ENCODE data around the gene LTBP1.

The LTBP1 gene

GRCh38 chr2:33074197-33074596 is 127.4 kb downstream of the LTBP1 start:
- H3K36me3 ChIP-seq (ENCODE audit: control insufficient read depth, insufficient read depth, low read length) = no peaks in the 10 kb centered on the region
- no peaks in the 10 kb centered on the region for H3K9me3 ChIP-seq (ENCODE audit: control insufficient read depth, insufficient read depth, low read length)
- no peak overlapping the region for H3K4me3 ChIP-seq (ENCODE audit: low read depth, low read length)
- H3K4me1 ChIP-seq (ENCODE audit: control insufficient read depth, insufficient read depth, low read length) = no peaks in the 10 kb centered on the region
- H3K9ac ChIP-seq (ENCODE audit: low read depth, low read length) = no peak overlapping the region
- no peaks in the 10 kb centered on the region for H3K27me3 ChIP-seq (ENCODE audit: control insufficient read depth, insufficient read depth, low read length)

GRCh38 chr2:33077311-33077710 is 130.6 kb downstream of the LTBP1 start:
- H3K4me1 ChIP-seq (ENCODE audit: control insufficient read depth, insufficient read depth, low read length) = no peaks in the 10 kb centered on the region
- H3K27me3 ChIP-seq (ENCODE audit: control insufficient read depth, insufficient read depth, low read length) = peaks cover 10% of the 10 kb centered on the region
- H3K4me3 ChIP-seq (ENCODE audit: low read depth, low read length) = no peak overlapping the region
- H3K9ac ChIP-seq (ENCODE audit: low read depth, low read length) = no peak overlapping the region
- no peaks in the 10 kb centered on the region for H3K36me3 ChIP-seq (ENCODE audit: control insufficient read depth, insufficient read depth, low read length)
- no peaks in the 10 kb centered on the region for H3K9me3 ChIP-seq (ENCODE audit: control insufficient read depth, insufficient read depth, low read length)

- no peak overlapping the region for H3K4me3 ChIP-seq (ENCODE audit: low read depth, low read length)
Observed at GRCh38 chr2:33077844-33078243, 131.1 kb downstream of the LTBP1 start.

GRCh38 chr2:33081691-33082090 is 134.9 kb downstream of the LTBP1 start:
- Histone ChIP-seq H3K27me3 (ENCODE audit: control insufficient read depth, insufficient read depth, low read length) (peaks cover 45% of the 10 kb centered on the region), H3K4me3 (ENCODE audit: low read depth, low read length) (no peak overlapping the region), H3K9me3 (ENCODE audit: control insufficient read depth, insufficient read depth, low read length) (no peaks in the 10 kb centered on the region), H3K9ac (ENCODE audit: low read depth, low read length) (no peak overlapping the region), H3K4me1 (ENCODE audit: control insufficient read depth, insufficient read depth, low read length) (peaks cover 3% of the 10 kb centered on the region), H3K36me3 (ENCODE audit: control insufficient read depth, insufficient read depth, low read length) (no peaks in the 10 kb centered on the region)

More at GRCh38 chr2:33077844-33078243, 131.1 kb downstream of the LTBP1 start:
- H3K36me3 ChIP-seq (ENCODE audit: control insufficient read depth, insufficient read depth, low read length) = no peaks in the 10 kb centered on the region
- no peak overlapping the region for H3K9ac ChIP-seq (ENCODE audit: low read depth, low read length)
- peaks cover 14% of the 10 kb centered on the region for H3K27me3 ChIP-seq (ENCODE audit: control insufficient read depth, insufficient read depth, low read length)
- H3K4me1 ChIP-seq (ENCODE audit: control insufficient read depth, insufficient read depth, low read length) = no peaks in the 10 kb centered on the region
- no peaks in the 10 kb centered on the region for H3K9me3 ChIP-seq (ENCODE audit: control insufficient read depth, insufficient read depth, low read length)

- Histone ChIP-seq H3K36me3 (ENCODE audit: control insufficient read depth, insufficient read depth, low read length) (no peaks in the 10 kb centered on the region), H3K27me3 (ENCODE audit: control insufficient read depth, insufficient read depth, low read length) (peaks cover 45% of the 10 kb centered on the region), H3K9ac (ENCODE audit: low read depth, low read length) (no peak overlapping the region)
Observed at GRCh38 chr2:33083699-33084387, 137.1 kb downstream of the LTBP1 start.

GRCh38 chr2:33084433-33084832 is 137.7 kb downstream of the LTBP1 start:
- Histone ChIP-seq H3K4me3 (ENCODE audit: low read depth, low read length) (no peak overlapping the region), H3K9me3 (ENCODE audit: control insufficient read depth, insufficient read depth, low read length) (no peaks in the 10 kb centered on the region), H3K36me3 (ENCODE audit: control insufficient read depth, insufficient read depth, low read length) (no peaks in the 10 kb centered on the region), H3K4me1 (ENCODE audit: control insufficient read depth, insufficient read depth, low read length) (peaks cover 3% of the 10 kb centered on the region), H3K9ac (ENCODE audit: low read depth, low read length) (no peak overlapping the region), H3K27me3 (ENCODE audit: control insufficient read depth, insufficient read depth, low read length) (peaks cover 45% of the 10 kb centered on the region)

More at GRCh38 chr2:33083699-33084387, 137.1 kb downstream of the LTBP1 start:
- H3K4me3 ChIP-seq (ENCODE audit: low read depth, low read length) = no peak overlapping the region
- no peaks in the 10 kb centered on the region for H3K9me3 ChIP-seq (ENCODE audit: control insufficient read depth, insufficient read depth, low read length)
- peaks cover 3% of the 10 kb centered on the region for H3K4me1 ChIP-seq (ENCODE audit: control insufficient read depth, insufficient read depth, low read length)

GRCh38 chr2:33085646-33086045 is 138.9 kb downstream of the LTBP1 start:
- peaks cover 3% of the 10 kb centered on the region for H3K4me1 ChIP-seq (ENCODE audit: control insufficient read depth, insufficient read depth, low read length)

GRCh38 chr2:33086400-33087015 is 139.8 kb downstream of the LTBP1 start:
- H3K9me3 ChIP-seq (ENCODE audit: control insufficient read depth, insufficient read depth, low read length) = no peaks in the 10 kb centered on the region
- H3K9ac ChIP-seq (ENCODE audit: low read depth, low read length) = no peak overlapping the region
- peaks cover 41% of the 10 kb centered on the region for H3K27me3 ChIP-seq (ENCODE audit: control insufficient read depth, insufficient read depth, low read length)
- H3K4me3 ChIP-seq (ENCODE audit: low read depth, low read length) = no peak overlapping the region
- H3K36me3 ChIP-seq (ENCODE audit: control insufficient read depth, insufficient read depth, low read length) = no peaks in the 10 kb centered on the region
- peaks cover 3% of the 10 kb centered on the region for H3K4me1 ChIP-seq (ENCODE audit: control insufficient read depth, insufficient read depth, low read length)

More at GRCh38 chr2:33085646-33086045, 138.9 kb downstream of the LTBP1 start:
- H3K4me3 ChIP-seq (ENCODE audit: low read depth, low read length) = no peak overlapping the region
- H3K27me3 ChIP-seq (ENCODE audit: control insufficient read depth, insufficient read depth, low read length) = peaks cover 45% of the 10 kb centered on the region
- H3K36me3 ChIP-seq (ENCODE audit: control insufficient read depth, insufficient read depth, low read length) = no peaks in the 10 kb centered on the region
- H3K9me3 ChIP-seq (ENCODE audit: control insufficient read depth, insufficient read depth, low read length) = no peaks in the 10 kb centered on the region
- no peak overlapping the region for H3K9ac ChIP-seq (ENCODE audit: low read depth, low read length)

- peaks cover 5% of the 10 kb centered on the region for H3K27me3 ChIP-seq (ENCODE audit: control insufficient read depth, insufficient read depth, low read length)
- no peaks in the 10 kb centered on the region for H3K9me3 ChIP-seq (ENCODE audit: control insufficient read depth, insufficient read depth, low read length)
- no peaks in the 10 kb centered on the region for H3K4me1 ChIP-seq (ENCODE audit: control insufficient read depth, insufficient read depth, low read length)
- H3K36me3 ChIP-seq (ENCODE audit: control insufficient read depth, insufficient read depth, low read length) = no peaks in the 10 kb centered on the region
- H3K4me3 ChIP-seq (ENCODE audit: low read depth, low read length) = no peak overlapping the region
- no peak overlapping the region for H3K9ac ChIP-seq (ENCODE audit: low read depth, low read length)
Observed at GRCh38 chr2:33090553-33091134, 143.9 kb downstream of the LTBP1 start.

- H3K9ac ChIP-seq (ENCODE audit: low read depth, low read length) = no peak overlapping the region
- no peaks in the 10 kb centered on the region for H3K36me3 ChIP-seq (ENCODE audit: control insufficient read depth, insufficient read depth, low read length)
- no peaks in the 10 kb centered on the region for H3K4me1 ChIP-seq (ENCODE audit: control insufficient read depth, insufficient read depth, low read length)
- no peak overlapping the region for H3K4me3 ChIP-seq (ENCODE audit: low read depth, low read length)
- H3K27me3 ChIP-seq (ENCODE audit: control insufficient read depth, insufficient read depth, low read length) = no peaks in the 10 kb centered on the region
- H3K9me3 ChIP-seq (ENCODE audit: control insufficient read depth, insufficient read depth, low read length) = no peaks in the 10 kb centered on the region
Observed at GRCh38 chr2:33091541-33092123, 144.9 kb downstream of the LTBP1 start.

GRCh38 chr2:33093283-33093993 is 146.7 kb downstream of the LTBP1 start:
- no peaks in the 10 kb centered on the region for H3K36me3 ChIP-seq (ENCODE audit: control insufficient read depth, insufficient read depth, low read length)
- H3K9ac ChIP-seq (ENCODE audit: low read depth, low read length) = no peak overlapping the region
- no peaks in the 10 kb centered on the region for H3K4me1 ChIP-seq (ENCODE audit: control insufficient read depth, insufficient read depth, low read length)
- H3K4me3 ChIP-seq (ENCODE audit: low read depth, low read length) = no peak overlapping the region
- H3K27me3 ChIP-seq (ENCODE audit: control insufficient read depth, insufficient read depth, low read length) = no peaks in the 10 kb centered on the region
- no peaks in the 10 kb centered on the region for H3K9me3 ChIP-seq (ENCODE audit: control insufficient read depth, insufficient read depth, low read length)

All from iPS-15b (cell line).